SK-N-SH (cell line): ENCODE data around the gene OR4K5. TPM values are rescaled to one million over a fixed set of nuclear protein-coding genes. Genes with fewer than 3 reads are reported as not detected.

ENCODE experiments used
- CTCF ChIA-PET: fragments of 300-600, 350-600 bp; formaldehyde crosslinking; extraction: SDS; loops from one replicate; lab custom pipeline; 2021; lab: Yijun Ruan, JAX
- POLR2A ChIA-PET: fragments of 350-600 bp; sonication (Branson Sonifier 250); formaldehyde crosslinking; extraction: SDS; loops from one replicate; lab custom pipeline; 2020; ENCODE audit warnings: antibody characterized with exemption, inconsistent platforms; lab: Yijun Ruan, JAX
- DNase-seq: peaks from one replicate; pipeline ENCODE4 v3.0.0; 2012
- H2AFZ ChIP-seq: fragments of 200-600 bp; sonication (generic); 2 replicates; pipeline ENCODE4 v1.8.1; 2016; ENCODE audit warnings: antibody characterized with exemption, mild to moderate bottlenecking, low read depth
- H3F3A ChIP-seq: fragments of 200-600 bp; sonication (generic); replicated peaks from 2 replicates; pipeline ENCODE3; 2016; ENCODE audit warnings: antibody characterized with exemption, mild to moderate bottlenecking; ENCODE audit not compliant: insufficient read depth
- H3K27ac ChIP-seq, 2 experiments: fragments of 200-500 bp in 1 of 2; fragments of 200-600 bp in 1 of 2; sonication (Bioruptor generic) in 1 of 2; sonication (generic), shearing (Covaris generic) in 1 of 2; 2 replicates each; pipeline versions ENCODE4 v1.5.1 to v1.6.1; 2014 to 2016; ENCODE audit warnings: low read depth in 2 of 2, inconsistent platforms in 1 of 2, low read length in 1 of 2, mild to moderate bottlenecking in 1 of 2, mixed read lengths in 1 of 2
- H3K27me3 ChIP-seq: fragments of 200-600 bp; sonication (generic), shearing (Covaris generic); 2 replicates; pipeline ENCODE4 v1.6.1; 2016; ENCODE audit warnings: mixed run types; ENCODE audit not compliant: insufficient read depth
- H3K36me3 ChIP-seq, 2 experiments: fragments of 200-500 bp in 1 of 2; fragments of 200-600 bp in 1 of 2; sonication (Bioruptor generic) in 1 of 2; sonication (generic) in 1 of 2; replicated peaks in 1 of 2; 2 replicates each; pipeline versions ENCODE3 to v1.5.1; 2014 to 2016; ENCODE audit warnings: low read length in 1 of 2, mild to moderate bottlenecking in 1 of 2; ENCODE audit not compliant: insufficient read depth in 2 of 2, control insufficient read depth in 1 of 2
- H3K4me1 ChIP-seq, 2 experiments: fragments of 200-500 bp in 1 of 2; fragments of 200-600 bp in 1 of 2; sonication (Bioruptor generic) in 1 of 2; sonication (generic), shearing (Covaris generic) in 1 of 2; 2 replicates each; pipeline versions ENCODE4 v1.5.1 to v1.6.1; 2014 to 2016; ENCODE audit warnings: low read depth in 1 of 2, low read length in 1 of 2, mixed run types in 1 of 2; ENCODE audit not compliant: insufficient read depth in 2 of 2, control insufficient read depth in 1 of 2
- H3K4me2 ChIP-seq: fragments of 200-600 bp; sonication (generic), shearing (Covaris generic); 2 replicates; pipeline ENCODE4 v1.6.1; 2017; ENCODE audit warnings: mixed run types
- H3K4me3 ChIP-seq, 2 experiments: fragments of 200-500 bp in 1 of 2; fragments of 200-600 bp in 1 of 2; sonication (Bioruptor generic) in 1 of 2; sonication (generic), shearing (Covaris generic) in 1 of 2; 2 replicates each; pipeline versions ENCODE4 v1.5.1 to v1.8.1; 2014 to 2016; ENCODE audit warnings: low read depth in 2 of 2, inconsistent platforms in 1 of 2, low read length in 1 of 2, mild to moderate bottlenecking in 1 of 2, mixed read lengths in 1 of 2, moderate library complexity in 1 of 2
- H3K79me2 ChIP-seq: fragments of 200-600 bp; sonication (generic); 2 replicates; pipeline ENCODE4 v1.8.1; 2017; ENCODE audit warnings: mild to moderate bottlenecking; ENCODE audit not compliant: insufficient read depth
- H3K9ac ChIP-seq: fragments of 200-600 bp; sonication (generic); 2 replicates; pipeline ENCODE4 v1.6.1; 2017; ENCODE audit warnings: mixed run types
- H3K9me2 ChIP-seq: fragments of 200-600 bp; sonication (generic); 2 replicates; pipeline ENCODE4 v1.6.1; 2017; ENCODE audit warnings: mixed run types
- H3K9me3 ChIP-seq: fragments of 200-600 bp; sonication (generic); 2 replicates; pipeline ENCODE4 v1.6.1; 2017; ENCODE audit warnings: mixed run types, mild to moderate bottlenecking, moderate library complexity
- H4K20me1 ChIP-seq: fragments of 200-600 bp; sonication (generic); 2 replicates; pipeline ENCODE4 v1.6.1; 2017; ENCODE audit warnings: mild to moderate bottlenecking, mixed run types; ENCODE audit not compliant: insufficient read depth
- GABPA ChIP-seq: IDR thresholded peaks from 2 replicates; pipeline ENCODE4 v1.4.0; 2012; ENCODE audit warnings: low read depth, mild to moderate bottlenecking
- JUND ChIP-seq: IDR thresholded peaks from 2 replicates; pipeline ENCODE4 v1.4.0; 2012
- MEF2A ChIP-seq: IDR thresholded peaks from 2 replicates; pipeline ENCODE4 v1.4.0; 2012; ENCODE audit warnings: low read depth, borderline replicate concordance
- MXI1 ChIP-seq: IDR thresholded peaks from 2 replicates; pipeline ENCODE4 v1.6.1; 2012; ENCODE audit warnings: mild to moderate bottlenecking, low read depth, low read length, improper control_type of control experiment
- RCOR1 ChIP-seq: fragments of 150-350 bp; IDR thresholded peaks from 2 replicates; pipeline ENCODE4 v1.6.1; 2017; ENCODE audit warnings: antibody characterized with exemption, low read length
- RFX5 ChIP-seq: IDR thresholded peaks from 2 replicates; pipeline ENCODE4 v1.6.1; 2012; ENCODE audit warnings: mild to moderate bottlenecking, improper control_type of control experiment, low read length
- SIN3A ChIP-seq: IDR thresholded peaks from 2 replicates; pipeline ENCODE4 v1.6.1; 2012; ENCODE audit warnings: low read depth, mild to moderate bottlenecking, low read length, moderate library complexity, borderline replicate concordance
- TAF1 ChIP-seq: IDR thresholded peaks from 2 replicates; pipeline ENCODE4 v1.6.1; 2012; ENCODE audit warnings: low read depth, mild to moderate bottlenecking, low read length, moderate library complexity, borderline replicate concordance
- YY1 ChIP-seq: IDR thresholded peaks from 2 replicates; pipeline ENCODE4 v1.4.0; 2012; ENCODE audit warnings: low read depth, mild to moderate bottlenecking
- WGBS: methylation state at CpG from one replicate; pipeline ENCODE4 v1.1.6; 2017; ENCODE audit warnings: low lambda C conversion rate; 5-methylcytosine and 5-hydroxymethylcytosine counted together
- polyA plus RNA-seq, 3 experiments: library from polyadenylated mRNA; depleted of rRNA; stranded (reverse); fragments of >200 nt; gene quantifications; 2 replicates each; pipeline ENCODE4 v1.2.3, GENCODE V29; 2012
- TF ChIP-seq, protein P1 (sequence below): fragments of 200-600 bp; sonication (generic); IDR thresholded peaks from 2 replicates; pipeline ENCODE4 v1.6.1; 2017; ENCODE audit warnings: antibody characterized with exemption, mild to moderate bottlenecking, moderate library complexity
- TF ChIP-seq, protein P2 (sequence below): fragments of 150-350 bp; IDR thresholded peaks from 2 replicates; pipeline ENCODE4 v1.6.1; 2017; ENCODE audit warnings: antibody characterized with exemption, low read length, low read depth, borderline replicate concordance
- TF ChIP-seq, protein P3 (sequence below): fragments of 150-350 bp; IDR thresholded peaks from 2 replicates; pipeline ENCODE4 v1.6.1; 2016; ENCODE audit warnings: mild to moderate bottlenecking, low read depth, low read length
- TF ChIP-seq, protein P4 (sequence below): IDR thresholded peaks from 2 replicates; pipeline ENCODE4 v1.6.1; 2012; ENCODE audit warnings: mild to moderate bottlenecking, low read depth, low read length, moderate library complexity

The OR4K5 gene
- polyA plus RNA-seq, 1 of the 3 experiments (the other 2 are of a cell fraction) = not detected

DNA sequence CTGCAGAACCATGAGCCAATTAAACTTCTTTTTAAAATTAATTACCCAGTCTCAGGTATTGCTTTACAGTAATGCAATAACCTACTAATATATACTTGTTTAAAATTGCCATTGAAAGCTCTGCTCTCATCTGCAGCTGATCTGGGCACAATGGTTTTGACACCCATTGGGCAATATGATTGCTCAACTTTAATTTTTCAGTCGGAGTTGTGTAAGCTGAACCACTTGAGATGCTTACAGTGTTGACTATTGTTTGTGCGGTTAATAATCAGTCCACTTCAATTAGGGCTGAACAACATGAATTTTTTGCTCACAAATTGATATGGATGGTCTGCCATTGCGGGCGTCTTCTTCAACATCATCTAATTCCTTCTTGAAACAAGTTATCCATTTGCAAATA is 18.0 kb upstream of the OR4K5 start (continued):
- TF ChIP-seq, protein P1, sequence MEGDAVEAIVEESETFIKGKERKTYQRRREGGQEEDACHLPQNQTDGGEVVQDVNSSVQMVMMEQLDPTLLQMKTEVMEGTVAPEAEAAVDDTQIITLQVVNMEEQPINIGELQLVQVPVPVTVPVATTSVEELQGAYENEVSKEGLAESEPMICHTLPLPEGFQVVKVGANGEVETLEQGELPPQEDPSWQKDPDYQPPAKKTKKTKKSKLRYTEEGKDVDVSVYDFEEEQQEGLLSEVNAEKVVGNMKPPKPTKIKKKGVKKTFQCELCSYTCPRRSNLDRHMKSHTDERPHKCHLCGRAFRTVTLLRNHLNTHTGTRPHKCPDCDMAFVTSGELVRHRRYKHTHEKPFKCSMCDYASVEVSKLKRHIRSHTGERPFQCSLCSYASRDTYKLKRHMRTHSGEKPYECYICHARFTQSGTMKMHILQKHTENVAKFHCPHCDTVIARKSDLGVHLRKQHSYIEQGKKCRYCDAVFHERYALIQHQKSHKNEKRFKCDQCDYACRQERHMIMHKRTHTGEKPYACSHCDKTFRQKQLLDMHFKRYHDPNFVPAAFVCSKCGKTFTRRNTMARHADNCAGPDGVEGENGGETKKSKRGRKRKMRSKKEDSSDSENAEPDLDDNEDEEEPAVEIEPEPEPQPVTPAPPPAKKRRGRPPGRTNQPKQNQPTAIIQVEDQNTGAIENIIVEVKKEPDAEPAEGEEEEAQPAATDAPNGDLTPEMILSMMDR = no peak
- TF ChIP-seq RFX5 (no peak), SIN3A (no peak), TAF1 (no peak)

DNA sequence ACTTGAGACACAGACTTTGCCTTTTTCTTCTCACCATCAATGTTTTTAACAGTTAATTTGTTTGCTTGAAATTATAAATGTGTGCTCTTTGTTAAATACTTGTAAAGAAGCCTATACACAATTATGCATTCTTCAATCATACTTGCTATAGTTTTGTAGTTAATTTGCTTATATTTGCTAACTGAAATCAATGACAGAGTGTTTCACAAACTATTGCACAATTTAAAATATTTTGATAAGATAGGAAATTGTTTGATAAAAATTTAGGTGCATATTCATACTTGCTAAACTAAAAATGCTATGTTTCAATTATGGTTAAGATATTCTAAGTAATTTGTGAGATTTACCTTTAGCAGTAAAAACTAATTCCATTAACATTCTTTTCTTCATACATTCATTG is 13.7 kb upstream of the OR4K5 start:
- H3K4me1 ChIP-seq = no peaks in the 10 kb centered on the region
- no peaks in the 10 kb centered on the region for H3K9me3 ChIP-seq
- H3F3A ChIP-seq = no peaks in the 10 kb centered on the region
- CTCF ChIA-PET = no interaction called here
- H3K27ac ChIP-seq = no peak overlapping the region
- TF ChIP-seq, protein P1 = no peak
- TF ChIP-seq, protein P2, sequence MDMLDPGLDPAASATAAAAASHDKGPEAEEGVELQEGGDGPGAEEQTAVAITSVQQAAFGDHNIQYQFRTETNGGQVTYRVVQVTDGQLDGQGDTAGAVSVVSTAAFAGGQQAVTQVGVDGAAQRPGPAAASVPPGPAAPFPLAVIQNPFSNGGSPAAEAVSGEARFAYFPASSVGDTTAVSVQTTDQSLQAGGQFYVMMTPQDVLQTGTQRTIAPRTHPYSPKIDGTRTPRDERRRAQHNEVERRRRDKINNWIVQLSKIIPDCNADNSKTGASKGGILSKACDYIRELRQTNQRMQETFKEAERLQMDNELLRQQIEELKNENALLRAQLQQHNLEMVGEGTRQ = no peak
- TF ChIP-seq, protein P3, sequence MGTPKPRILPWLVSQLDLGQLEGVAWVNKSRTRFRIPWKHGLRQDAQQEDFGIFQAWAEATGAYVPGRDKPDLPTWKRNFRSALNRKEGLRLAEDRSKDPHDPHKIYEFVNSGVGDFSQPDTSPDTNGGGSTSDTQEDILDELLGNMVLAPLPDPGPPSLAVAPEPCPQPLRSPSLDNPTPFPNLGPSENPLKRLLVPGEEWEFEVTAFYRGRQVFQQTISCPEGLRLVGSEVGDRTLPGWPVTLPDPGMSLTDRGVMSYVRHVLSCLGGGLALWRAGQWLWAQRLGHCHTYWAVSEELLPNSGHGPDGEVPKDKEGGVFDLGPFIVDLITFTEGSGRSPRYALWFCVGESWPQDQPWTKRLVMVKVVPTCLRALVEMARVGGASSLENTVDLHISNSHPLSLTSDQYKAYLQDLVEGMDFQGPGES = no peak
- TF ChIP-seq SIN3A = no peak
- TF ChIP-seq, all 33 proteins: peak for 0
- H3K79me2 ChIP-seq = no peaks in the 10 kb centered on the region
- no peaks in the 10 kb centered on the region for H4K20me1 ChIP-seq
- no peak overlapping the region for H3K4me3 ChIP-seq
- no peak overlapping the region for H3K9ac ChIP-seq
- POLR2A ChIA-PET = no interaction called here
- H3K36me3 ChIP-seq = no peaks in the 10 kb centered on the region
- no peak overlapping the region for H2AFZ ChIP-seq
- DNase-seq = no peak
- no peak overlapping the region for H3K4me2 ChIP-seq
- H3K9me2 ChIP-seq = no peaks in the 10 kb centered on the region
- no peaks in the 10 kb centered on the region for H3K27me3 ChIP-seq

DNA sequence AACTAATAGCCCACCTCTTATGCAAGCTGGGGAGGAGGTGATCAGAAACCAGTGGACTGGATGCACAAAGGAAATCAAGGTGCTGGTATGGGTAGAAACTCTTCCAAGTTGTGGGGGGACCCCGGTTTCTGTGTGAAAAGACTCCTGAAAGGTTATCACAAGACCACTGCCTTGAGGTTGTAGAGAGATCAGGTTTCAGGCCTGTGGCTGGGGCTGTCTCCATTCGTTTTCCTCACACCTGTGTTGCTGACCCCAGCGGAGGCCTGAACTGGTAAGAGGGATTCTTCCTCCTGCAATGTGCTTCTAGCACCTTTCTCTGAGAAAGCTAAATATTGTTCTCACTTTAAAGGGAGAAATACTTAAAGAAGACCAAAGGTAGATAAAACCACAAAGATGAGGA is 9.3 kb upstream of the OR4K5 start:
- Histone ChIP-seq H3K4me1 (no peaks in the 10 kb centered on the region), H3F3A (no peaks in the 10 kb centered on the region), H3K4me2 (no peak overlapping the region), H3K9me3 (no peaks in the 10 kb centered on the region), H3K79me2 (no peaks in the 10 kb centered on the region), H3K36me3 (no peaks in the 10 kb centered on the region), H3K9me2 (no peaks in the 10 kb centered on the region), H3K9ac (no peak overlapping the region), H3K27me3 (no peaks in the 10 kb centered on the region), H2AFZ (no peak overlapping the region), H3K4me3 (no peak overlapping the region), H3K27ac (no peak overlapping the region), H4K20me1 (no peaks in the 10 kb centered on the region)
- POLR2A ChIA-PET = no interaction called here
- CTCF ChIA-PET = no interaction called here
- WGBS = 2% methylated on average over 3 of the region's 3 CpGs
- no peak for DNase-seq
- TF ChIP-seq JUND (no peak), RCOR1 (no peak), YY1 (no peak), MXI1 (no peak), GABPA (no peak), MEF2A (no peak)
- TF ChIP-seq, protein P4, sequence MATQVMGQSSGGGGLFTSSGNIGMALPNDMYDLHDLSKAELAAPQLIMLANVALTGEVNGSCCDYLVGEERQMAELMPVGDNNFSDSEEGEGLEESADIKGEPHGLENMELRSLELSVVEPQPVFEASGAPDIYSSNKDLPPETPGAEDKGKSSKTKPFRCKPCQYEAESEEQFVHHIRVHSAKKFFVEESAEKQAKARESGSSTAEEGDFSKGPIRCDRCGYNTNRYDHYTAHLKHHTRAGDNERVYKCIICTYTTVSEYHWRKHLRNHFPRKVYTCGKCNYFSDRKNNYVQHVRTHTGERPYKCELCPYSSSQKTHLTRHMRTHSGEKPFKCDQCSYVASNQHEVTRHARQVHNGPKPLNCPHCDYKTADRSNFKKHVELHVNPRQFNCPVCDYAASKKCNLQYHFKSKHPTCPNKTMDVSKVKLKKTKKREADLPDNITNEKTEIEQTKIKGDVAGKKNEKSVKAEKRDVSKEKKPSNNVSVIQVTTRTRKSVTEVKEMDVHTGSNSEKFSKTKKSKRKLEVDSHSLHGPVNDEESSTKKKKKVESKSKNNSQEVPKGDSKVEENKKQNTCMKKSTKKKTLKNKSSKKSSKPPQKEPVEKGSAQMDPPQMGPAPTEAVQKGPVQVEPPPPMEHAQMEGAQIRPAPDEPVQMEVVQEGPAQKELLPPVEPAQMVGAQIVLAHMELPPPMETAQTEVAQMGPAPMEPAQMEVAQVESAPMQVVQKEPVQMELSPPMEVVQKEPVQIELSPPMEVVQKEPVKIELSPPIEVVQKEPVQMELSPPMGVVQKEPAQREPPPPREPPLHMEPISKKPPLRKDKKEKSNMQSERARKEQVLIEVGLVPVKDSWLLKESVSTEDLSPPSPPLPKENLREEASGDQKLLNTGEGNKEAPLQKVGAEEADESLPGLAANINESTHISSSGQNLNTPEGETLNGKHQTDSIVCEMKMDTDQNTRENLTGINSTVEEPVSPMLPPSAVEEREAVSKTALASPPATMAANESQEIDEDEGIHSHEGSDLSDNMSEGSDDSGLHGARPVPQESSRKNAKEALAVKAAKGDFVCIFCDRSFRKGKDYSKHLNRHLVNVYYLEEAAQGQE = no peak
- TF ChIP-seq, protein P1 = no peak
